Stimulated activated CD4-positive, alpha-beta T cell treated with anti-CD3 and anti-CD28 coated beads, Interleukin-1b, Interleukin-23, amount 100 ng/mL, for 1 hour (primary cell): ENCODE measurements around the gene HERC4.
"Not testable (repeated sequence)": the region's sequence is repeated elsewhere in the genome, so short reads cannot be mapped to it uniquely, and the experiment has no call there.

ENCODE experiments used
- DNase-seq, 2 donors: peaks; one replicate each; pipeline ENCODE4 v3.0.0-alpha.2; 2020; ENCODE audit warnings: low read depth in 2 of 2

HERC4 gene

DNA sequence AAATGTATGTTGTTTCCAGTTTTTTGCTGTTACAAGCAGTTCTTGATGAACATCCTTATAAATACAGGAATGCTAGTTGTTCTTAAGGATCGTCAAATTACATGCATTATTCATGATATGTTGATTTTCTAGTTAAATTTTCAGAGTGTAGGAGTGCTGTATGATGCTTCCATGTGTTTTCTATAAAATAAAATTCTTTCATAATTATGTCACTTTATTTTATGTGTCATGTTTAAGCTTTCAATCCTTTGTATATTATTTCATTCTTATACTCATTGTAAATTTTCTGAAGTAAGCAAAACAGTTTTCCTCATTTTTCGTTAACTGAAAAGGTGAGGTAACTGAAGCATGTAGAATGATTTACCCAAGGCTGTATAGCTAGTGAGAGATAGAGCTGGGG lies 17.4 kb upstream of the HERC4 start:
- no peak for DNase-seq

DNA sequence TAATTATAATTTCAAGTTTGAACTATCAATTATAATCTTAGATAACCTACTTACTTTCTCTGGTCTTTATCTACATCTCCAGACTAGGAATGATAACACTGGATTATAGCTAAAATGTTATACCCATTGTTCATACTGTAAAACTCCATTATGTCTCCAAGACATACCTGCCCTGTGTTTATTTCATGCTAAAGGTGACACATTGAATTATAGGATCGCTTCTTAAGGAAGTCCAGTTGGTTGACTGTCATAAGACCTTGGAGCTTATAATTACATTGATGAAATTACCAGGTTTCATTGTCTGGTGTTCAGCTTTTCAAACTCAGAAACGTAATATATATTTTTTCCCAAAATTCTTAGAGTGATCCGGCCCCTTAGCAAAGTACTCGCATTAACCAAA lies 15.5 kb upstream of the HERC4 start:
- DNase-seq, result no peak

DNA sequence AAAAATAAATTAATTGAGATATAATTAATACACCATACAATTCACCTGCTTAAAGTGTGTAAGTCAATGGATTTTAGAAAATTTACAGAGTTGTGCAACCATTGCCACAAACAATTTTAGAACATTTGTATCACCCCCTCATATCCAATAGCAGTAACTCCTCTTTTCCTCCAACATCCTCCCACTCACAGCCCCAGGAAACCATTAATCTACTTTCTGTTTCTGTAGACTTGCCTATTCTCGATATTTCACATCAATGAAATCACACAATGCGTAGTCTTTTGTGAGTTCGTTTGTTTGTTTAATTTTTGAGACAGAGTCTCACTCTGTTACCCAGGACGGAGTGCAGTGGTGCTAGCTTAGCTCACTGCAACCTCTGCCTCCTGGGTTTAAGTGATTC lies 13.7 kb upstream of the HERC4 start:
- DNase-seq, result no peak

DNA sequence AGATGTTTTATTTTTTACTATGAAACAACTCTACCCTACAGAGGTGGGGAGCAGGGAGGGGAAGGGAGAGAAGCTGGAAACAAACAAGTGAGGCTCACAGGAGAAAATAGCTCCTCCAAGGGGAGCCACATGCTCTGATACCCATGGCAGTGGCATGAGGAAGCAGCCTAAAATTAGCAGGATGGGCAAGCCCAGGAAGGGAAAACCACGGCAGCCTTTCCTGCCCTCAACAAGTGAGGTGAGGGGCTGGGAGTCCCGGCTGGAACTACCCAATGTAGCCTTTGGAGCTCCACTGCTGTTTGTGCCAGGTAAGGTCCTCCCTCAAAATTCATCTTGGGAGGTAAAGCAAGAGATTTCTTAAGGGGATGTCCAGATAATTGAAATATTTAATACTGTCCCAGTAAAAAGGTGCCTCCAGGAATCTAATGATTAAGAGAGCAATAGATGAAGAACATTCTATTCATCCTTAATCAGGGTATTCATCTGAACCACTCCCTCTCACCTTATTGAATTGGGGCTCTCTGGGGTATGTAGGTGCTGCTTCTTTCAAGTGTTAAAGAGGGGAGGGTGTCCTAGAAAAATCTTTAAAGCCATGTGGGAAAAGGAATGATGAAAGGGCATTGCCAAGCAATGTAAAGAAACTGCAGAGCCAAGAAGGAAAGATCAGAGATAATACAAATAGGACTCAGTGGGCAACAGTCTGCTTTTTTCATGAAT lies 12.8 kb upstream of the HERC4 start:
- DNase-seq, result no peak

DNA sequence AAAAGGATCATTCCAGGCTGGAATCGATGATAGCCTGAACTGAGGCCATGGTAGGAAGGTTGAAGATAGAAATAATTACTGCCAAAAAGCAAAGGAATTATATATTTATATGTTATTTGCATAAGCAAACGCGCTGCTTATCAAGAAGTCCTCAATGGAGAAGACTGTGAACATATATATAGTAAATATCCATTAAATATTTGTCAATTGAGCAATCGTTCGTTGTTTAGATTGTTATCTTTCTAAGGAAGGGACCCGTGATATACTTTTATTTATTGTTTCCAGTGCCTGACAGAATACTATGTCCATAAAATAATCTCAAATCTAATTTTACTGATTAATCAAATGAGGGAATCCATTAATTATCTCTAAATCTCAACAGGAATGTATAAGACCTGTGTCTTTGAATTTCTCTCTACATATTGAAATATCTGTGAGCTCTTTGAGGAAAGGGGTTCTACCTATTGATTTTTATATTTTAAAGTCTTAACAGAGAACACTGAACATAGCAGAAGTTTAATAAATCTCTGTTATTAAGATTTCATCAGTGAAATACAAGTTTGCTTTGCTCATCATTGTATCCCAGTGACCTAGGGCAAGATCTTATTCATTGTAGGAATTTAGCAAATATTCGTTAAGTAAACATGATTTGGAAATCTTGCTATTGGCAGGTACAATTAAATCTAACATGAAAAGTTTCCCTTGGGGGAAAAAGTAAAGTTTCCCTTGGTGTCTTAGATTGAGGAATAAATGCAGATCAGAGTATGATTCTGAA lies 12.0 kb upstream of the HERC4 start:
- no peak for DNase-seq

DNA sequence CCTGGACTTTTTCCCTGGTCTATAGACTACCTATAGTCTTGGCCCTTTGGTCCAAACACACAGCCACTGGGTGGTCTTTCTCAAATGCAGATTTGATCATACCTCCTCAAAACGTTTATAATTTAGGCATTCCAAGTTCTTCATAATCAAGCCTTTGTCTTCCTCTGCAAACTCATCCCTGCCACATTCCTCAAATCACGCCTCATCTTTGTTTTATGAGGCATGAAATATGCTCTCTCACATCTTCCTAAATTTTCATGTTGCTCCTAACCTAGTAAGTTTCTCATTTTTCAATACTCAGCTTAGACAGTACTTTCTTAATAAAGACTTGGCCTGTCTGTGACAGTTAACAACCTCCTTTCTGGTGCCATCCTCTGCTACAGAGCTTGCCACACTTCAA lies 10.9 kb upstream of the HERC4 start:
- no peak for DNase-seq

DNA sequence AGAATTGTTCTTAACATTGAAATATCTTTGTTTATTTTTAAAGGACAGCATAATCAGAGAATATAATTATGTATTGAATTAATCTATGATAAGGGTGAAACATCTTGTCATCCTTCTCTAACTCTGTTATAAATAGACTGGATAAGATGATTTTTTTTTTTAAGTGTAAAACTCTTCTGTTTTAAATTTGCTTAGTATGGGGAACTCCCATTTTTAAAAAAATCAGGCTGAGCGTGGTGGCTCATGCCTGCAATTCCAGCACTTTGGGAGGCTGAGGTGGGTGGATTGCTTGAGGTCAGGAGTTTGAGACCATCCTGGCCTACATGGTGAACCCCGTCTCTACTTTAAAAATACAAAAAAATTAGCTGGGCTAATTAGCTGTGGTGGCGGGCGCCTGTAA lies 9.4 kb upstream of the HERC4 start:
- no peak for DNase-seq

DNA sequence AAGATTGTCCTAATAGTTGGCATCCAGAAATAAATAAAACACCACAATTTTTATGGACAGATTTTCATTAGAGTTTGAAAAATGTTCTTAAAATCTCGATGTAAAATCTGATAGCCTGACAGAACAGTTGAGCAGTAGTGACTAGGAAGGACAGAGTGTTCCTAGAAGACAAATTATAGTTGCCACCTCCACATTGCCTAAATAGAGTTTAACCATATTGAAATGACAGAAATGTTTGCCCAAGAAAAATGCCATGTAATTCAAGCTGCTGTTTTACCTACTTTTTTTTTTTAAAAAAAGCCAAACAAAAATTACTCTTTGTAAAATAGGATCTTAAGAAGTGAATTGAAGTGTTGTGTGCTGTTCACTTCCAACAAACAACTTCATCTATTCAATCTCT lies 8.9 kb upstream of the HERC4 start:
- no peak for DNase-seq

DNA sequence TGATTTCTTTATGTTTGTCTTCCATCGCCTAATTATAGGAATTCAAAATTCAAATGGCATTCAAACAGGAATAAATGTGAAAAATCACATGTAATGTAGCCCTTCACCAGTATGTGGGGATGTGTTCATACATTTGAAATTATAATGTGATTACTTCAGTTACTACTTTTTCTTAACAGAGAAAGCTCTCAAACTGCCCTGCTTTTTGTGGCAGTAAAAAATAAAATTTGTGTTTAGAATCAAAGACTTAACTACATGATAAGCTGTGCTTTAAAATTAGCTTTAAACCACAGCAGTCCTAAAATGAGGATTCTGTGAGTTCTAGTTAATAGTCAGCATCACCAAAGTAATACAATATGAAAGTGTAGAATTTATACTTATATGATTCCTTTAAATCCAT lies 7.8 kb upstream of the HERC4 start:
- no peak for DNase-seq

DNA sequence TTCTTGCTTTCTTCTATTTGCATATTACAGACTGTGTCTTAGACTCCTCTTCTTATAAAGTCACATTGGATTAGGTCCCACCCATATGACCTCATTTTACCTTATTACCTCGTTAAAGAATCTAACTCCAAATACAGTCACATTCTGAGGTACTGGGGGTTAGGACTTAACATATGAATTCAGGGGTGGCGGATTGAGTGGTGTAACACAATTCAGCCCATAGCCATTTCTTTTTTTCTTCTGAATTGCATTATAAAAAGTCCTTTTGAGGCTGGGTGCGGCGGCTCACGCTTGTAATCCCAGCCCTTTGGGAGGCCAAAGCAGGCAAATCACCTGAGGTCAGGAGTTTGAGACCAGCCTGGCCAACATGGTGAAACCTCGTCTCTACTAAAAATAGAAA lies 6.8 kb upstream of the HERC4 start:
- no peak for DNase-seq

DNA sequence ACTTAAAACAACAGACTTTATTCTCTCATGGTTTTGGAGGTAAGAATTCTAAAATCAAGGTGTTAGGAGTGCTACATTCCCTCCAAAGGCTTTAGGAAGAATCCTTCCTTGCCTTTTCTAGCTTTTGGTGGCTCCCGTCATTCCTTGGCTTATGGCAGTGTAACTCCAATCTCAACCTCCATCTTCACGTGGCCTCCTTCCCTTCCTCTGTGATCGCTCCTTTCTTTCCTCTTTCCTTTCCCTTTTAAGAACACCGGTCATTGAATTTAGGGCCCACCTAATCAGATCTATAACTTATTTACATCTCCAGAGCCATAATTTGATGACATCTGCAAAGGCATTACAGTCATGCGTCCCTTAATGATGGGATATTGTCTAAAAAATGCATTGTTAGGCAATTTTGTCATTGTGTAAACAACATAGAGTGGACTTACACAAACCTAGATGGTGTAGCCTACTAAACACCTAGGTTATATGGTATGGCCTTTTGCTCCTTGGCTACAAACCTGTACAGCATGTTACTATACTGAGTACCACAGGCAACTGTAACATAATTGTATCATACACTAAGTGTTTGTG lies 5.9 kb upstream of the HERC4 start:
- DNase-seq, result no peak

DNA sequence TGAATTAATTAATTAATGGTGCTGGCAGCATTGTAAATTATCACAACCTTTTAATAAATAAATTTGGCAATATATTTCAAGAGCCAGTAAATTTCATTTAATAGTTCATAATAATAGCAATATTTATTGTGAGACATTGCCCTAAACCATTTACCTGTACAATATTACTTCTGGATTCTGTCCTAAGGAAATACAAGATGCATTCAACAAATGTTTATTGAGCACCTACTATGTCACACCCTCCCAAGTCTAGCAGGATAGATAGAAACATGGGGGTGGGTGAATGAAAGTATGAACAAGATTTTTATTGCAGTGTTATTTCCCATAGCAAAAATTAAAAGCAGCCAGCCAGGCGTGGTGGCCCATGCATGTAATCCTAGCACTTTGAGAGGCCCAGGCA lies 4.4 kb upstream of the HERC4 start:
- no peak for DNase-seq

DNA sequence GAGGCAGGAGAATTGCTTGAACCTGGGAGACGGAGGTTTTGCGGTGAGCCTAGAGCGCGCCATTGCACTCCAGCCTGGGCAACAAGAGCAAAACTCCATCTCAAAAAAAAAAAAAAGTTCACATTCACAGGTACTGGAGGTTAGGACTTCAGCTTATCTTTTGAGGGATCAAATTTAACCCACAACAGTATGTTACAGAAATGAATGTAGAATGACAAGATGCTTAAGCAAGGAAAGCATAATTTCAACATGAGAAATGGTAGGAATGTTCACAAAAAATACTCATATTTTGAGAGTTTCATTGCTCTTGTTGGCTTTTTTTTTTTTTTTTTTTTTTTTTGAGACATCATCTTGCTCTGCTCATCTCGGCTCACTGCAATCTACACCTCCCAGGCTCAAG lies 1.9 kb upstream of the HERC4 start:
- no peak for DNase-seq

DNA sequence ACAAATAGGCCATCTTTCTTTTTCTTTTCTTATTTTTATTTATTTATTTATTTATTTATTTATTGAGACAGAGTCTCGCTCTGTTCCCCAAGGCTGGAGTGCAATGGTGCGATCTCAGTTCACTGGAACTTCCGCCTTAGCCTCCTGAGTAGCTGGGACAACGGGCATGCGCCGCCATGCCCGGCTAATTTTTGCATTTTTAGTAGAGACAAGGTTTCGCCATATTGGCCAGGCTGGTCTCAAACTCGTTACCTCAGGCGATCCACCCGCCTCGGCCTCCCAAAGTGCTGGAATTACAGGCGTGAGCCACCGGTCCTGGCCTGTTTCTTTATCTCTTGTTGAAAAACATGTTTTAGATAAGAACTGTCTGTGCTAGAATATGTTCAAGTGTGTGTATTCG lies 998 bp upstream of the HERC4 start:
- not testable (repeated sequence) for DNase-seq

DNA sequence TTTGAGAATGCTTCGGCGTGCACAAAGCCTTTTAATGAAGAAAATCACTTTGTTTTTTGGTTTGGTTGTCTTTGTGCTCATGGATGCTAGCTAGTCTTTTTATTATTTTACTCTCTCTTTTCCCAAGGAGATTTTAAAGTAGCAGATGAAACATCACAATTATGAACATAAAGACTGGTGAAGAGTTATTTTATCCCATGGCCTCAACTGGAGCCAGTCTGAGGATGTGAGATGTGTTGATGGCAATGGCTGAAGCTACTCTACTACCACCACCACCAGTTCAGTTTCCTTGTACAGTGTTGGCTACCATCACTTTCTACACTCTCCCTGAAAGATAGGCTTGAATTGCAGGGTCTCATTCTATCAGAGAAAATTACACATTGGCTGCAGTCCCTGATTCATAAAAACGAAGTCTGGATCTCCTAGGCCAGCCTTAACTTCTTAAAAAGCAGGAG lies 494 bp upstream of the HERC4 start:
- no peak for DNase-seq

DNA sequence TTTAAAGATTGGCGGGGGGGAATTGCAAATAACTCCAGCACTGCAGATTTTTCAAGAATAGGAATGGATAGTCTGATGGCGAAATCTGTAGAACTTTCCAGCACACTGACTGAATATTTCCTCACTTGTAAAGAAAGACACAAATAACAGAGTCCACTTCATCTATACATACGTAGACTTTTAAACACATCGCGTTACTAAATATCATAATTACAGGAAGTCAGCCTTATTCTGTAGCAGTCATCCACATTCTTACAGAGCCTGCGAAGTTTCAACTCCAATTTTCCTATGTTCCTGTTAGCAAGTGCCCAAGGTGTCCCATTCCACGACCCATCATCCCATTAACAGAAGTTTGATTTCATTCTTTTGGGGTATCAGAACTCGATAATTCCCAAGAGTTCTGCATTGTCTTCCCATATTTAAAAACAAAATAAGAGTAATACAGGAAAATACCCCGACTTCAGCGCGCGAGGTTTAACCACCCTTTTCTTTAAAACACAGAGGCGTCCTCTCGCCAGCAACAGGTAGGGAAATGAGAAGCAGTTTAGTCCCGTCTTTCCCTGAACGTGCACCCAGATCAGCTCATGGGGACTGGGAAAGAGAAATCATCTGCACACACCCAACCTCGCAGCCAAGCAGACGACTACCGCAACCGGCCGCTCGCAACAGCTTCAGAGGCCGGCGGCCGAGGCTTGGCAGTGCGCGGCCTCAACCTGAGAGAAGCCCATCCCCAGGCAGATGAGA lies 880 bp downstream of the HERC4 start:
- DNase-seq, result no peak

DNA sequence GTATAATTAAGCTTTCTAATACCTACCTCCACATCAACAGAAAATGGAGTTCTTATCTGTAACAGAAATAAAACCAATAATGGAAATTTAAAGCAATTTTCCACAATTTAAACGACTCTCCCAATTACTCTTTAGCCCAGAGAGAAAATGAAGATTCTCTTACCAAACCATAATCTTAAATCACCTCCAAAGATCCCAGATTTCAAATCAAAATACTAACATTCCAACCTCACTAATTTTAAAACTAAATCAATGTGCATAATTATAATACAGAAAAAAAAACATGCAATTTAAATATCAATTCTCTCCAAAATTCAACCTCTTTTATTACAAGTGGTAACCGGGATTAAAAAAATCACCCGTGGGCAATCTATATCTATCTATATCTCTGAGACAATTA lies 1.5 kb downstream of the HERC4 start:
- no peak for DNase-seq

DNA sequence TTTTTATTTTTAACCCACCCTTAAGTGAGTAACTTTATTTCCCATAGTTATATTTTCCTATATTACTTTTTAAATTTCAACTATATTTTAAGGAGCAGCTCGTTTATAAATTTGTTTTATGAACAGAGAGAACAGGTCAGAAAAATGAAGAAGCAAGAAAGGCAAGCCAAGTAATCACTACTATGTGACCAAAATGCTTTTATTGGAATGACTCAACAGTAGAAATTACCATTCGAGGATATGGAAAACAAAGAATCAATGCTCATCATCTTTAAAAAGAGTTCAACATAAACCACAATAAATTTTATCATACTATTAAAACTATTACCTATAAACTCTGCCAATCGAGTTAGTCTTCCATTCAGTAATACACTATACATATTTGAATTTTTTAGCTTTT lies 7.6 kb downstream of the HERC4 start:
- DNase-seq, result no peak

DNA sequence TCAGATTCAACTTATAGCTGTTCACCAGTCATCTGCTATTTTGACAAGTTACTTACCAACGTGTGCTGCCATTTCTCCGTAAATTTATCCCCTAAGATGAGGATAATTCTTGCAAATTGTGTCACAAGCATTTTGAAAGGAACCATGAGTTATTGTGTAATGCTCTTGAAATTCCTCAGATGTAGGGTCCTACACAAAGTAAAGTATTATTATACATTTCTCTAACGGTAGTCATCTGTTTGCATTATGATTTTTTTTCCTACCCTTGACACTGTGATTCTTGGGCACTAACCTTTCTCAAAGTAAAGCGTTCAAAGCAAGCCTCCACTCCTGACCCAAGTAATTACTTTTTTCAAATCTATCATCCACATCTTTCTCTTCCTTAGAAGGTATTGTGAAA lies 8.1 kb downstream of the HERC4 start:
- no peak for DNase-seq

DNA sequence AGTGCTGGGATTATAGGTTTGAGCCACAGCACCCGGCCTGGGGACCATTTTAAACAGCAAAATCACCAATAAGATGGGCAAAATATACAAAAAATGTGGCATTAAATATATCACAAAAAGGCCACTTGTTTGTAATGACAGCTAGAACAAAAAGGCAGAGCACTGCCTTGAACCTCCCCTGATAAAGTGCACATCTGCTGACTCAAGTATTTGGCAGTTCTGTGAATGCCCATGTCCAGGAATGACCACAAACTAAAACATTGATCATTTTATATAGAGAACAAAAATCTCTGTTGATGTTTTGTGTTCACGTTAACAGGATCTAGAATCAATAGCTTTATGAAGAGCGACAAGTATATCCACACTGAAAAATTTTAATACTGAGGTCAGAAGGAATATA lies 21.5 kb downstream of the HERC4 start:
- no peak for DNase-seq

DNA sequence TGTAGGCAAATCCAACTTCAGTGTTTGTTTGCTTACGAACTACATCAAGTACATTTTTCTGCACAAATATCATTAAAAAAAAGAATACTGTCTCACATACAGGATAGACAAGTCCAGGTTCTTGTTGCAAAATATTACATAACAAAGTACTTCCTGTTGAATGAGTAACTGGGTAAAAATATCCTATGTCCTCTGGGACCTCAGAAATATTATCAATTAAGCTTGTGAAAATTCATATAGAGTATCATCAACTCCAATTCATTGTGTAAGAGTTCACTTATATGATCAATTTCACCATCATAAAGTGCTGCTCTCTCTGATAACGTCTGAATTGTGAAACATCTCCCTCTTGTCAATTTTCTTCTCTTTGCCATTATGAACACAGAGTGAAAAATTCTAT lies 22.6 kb downstream of the HERC4 start:
- DNase-seq, result no peak

DNA sequence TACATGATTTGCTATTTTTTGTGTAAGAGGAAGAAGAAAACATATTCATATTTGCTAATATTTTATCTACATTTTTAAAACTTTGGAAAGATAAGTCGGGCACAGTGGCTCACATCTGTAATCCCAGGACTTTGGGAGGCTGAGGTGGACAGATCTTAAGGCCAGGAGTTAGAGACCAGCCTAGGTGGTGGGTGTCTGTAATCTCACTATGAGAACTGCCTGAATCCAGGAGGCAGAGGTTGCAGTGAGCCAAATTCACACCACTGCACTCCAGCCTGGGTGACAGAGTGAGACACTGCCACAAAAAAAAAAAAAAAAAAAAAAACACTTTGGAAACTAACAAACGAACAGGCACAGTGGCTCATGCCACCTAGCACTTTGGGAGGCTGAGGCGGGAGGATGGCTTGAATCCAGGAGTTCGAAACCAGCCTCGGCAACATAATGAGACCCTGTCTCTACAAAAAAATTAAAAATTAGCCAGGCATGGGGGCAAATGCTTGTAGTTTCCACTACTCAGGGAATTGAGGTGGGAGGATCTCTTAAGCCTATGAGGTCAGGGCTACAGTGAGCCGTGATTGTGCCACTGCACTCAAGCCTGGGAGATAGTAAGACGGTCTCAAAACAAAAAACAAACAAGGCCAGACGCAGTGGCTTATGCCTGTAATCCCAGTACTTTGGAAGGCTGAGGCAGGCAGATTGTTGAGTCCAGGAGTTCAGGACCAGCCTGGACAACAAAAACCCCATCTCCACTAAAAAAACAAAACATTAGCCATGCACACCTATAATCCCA lies 25.6 kb downstream of the HERC4 start:
- DNase-seq, result no peak
